HL-60 (cell line): ENCODE data around the gene LSS.
"Not testable (repeated sequence)": the region's sequence is repeated elsewhere in the genome, so short reads cannot be mapped to it uniquely, and the experiment has no call there.

Experiments
- POLR2AphosphoS5 ChIP-seq: IDR thresholded peaks from 2 replicates; pipeline ENCODE4 v1.6.1; 2012; ENCODE audit warnings: low read depth
- REST ChIP-seq: IDR thresholded peaks from 2 replicates; pipeline ENCODE4 v1.6.1; 2012; ENCODE audit warnings: low read depth; ENCODE audit not compliant: insufficient replicate concordance

DNA sequence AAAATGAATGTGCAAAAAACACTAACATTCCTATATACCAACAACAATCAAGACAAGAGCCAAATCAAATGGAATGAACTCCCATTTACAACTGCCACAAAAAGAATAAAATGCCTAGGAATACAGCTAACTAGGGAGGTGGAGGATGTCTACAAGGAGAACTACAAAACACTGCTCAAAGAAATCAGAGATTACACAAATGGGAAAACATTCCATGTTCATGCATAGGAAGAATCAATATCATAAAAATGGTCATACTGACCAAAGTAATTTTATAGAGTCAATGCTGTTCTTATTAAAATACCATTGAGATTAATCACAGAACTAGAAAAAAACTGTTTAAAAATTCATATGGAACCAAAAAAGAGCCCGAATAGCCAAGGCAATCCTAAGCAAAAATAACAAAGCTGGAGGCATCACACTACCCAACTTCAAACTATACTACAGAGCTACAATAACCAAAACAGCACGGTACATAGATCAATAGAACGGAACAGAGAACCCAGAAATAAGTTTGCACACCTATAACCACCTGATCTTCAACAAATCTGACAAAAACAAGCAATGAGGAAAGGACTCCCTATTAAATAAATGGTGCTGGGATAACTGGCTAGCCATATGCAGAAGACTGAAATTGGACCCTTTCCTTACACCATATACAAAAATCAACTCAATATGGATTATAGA, 52.0 kb downstream of the LSS start:
- not testable (repeated sequence) for TF ChIP-seq REST, POLR2AphosphoS5
